Head of caudate nucleus (tissue), 42 donors: Measurements from ENCODE around the gene RYR3.
A peak's percentile ranks its signal among the peaks of the same experiment; 100 is the strongest.
"Not testable (repeated sequence)": the region's sequence is repeated elsewhere in the genome, so short reads cannot be mapped to it uniquely, and the experiment has no call there.

Source experiments
- DNase-seq, 42 donors: peaks; one replicate each; pipeline versions ENCODE4 v3.0.0 to v3.0.0-alpha.2; 2020 to 2021; ENCODE audit warnings: mixed read lengths in 7 of 42
- intact Hi-C: fragments of 100-400 bp; cut with DNase I; formaldehyde crosslinking; loops from one replicate; pipeline ENCODE4 v1.15.0; 2022

The RYR3 gene

DNA sequence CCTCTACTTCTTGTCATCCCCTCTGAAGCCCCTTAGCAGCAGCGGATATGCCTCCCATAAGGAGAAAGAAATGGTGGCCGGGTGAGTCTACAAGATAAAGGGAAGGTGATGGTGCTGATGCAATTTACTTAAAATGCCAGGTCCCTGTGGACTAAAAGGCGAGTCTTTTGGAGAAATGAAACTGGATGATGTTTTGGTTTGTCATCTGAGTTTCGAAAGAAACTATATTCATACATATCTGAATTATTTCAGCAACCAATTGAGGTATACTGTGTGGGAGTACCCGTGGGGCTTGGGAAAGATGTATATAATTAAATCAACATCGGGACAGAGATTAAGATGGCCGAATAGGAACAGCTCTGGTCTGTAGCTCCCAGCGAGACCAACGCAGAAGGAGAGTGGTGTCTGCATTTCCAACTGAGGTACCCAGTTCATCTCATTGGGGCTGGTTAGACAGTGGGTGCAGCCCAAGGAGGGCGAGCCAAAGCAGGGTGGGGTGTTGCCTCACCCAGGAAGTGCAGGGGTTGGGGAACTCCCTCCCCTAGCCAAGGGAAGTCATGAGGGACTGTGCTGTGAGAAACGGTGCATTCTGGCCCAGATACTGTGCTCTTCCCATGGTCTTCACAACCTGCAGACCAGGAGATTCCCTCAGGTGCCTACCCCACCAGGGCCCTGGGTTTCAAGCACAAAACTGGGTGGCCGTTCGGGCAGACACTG lies 446.9 kb downstream of the RYR3 start:
- peak in 1 of 42 donors; percentile 7 for DNase-seq
- intact Hi-C loops, result no loop called here

DNA sequence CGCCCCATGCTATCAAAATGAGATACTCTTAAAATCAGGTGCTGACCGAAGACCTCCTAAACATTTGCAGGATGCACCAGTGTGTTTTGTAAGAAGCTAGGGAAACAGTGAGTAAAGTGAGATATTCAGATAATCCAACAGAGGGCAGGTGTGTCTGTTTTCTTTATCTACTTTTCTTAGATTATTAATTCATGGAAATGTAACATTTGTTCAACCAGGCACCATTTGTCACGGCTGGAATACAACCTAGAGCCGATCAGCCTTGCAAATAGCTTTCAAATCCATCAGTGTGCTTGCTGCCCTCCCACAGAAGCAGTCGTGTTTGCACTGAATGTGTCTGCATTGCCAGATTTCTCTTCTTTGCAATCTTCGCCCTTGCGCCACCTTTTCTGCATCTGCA lies 455.6 kb downstream of the RYR3 start:
- peak in 12 of 42 donors; percentile 7 to 51 (median 20) for DNase-seq
- intact Hi-C loops, result no loop called here

DNA sequence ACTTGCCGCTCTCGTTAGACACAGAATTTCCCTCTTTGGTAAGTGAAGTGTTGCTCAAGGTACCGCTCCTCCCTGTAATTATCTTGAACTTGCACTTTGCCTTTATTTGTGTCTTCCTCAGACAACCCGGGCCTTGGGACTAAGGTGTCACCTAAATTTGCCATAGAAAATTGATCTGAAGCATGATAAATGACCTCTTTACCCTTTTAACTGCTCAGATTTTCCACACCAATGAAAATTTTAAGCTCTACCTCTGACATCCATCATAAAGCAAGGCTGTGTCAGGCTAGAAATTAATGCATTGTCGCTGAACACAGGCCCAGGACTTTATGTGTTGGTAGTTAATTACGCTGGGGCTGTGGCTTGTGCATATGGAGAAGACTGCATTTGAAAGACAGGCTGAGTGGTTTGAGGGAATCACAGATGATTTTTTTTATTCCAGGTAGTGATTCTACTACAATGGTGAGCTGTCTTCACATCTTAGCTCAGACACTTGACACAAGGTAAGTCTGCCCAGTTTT lies 458.0 kb downstream of the RYR3 start:
- no peak for DNase-seq
- intact Hi-C loops, result no loop called here

DNA sequence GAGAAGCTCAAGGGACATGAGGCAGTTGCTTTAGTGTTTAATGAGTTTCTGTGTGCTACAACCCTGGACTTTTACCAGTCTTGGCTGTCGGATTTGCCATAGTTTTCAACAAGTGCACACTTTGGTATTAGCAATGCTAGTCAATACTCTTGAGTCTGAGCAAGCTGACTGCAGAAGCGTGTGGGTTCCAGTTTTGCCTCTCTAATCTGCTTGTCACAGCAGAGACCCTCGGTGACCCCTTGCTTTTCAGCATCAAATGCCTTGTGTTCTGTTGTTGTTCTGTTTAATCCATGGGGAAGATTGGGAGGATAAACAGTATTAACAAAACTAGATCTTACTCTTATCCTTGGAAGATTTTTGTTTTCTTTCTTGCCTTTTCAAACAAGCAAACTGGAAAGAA lies 463.2 kb downstream of the RYR3 start:
- DNase-seq, result no peak
- intact Hi-C loops, result no loop called here

DNA sequence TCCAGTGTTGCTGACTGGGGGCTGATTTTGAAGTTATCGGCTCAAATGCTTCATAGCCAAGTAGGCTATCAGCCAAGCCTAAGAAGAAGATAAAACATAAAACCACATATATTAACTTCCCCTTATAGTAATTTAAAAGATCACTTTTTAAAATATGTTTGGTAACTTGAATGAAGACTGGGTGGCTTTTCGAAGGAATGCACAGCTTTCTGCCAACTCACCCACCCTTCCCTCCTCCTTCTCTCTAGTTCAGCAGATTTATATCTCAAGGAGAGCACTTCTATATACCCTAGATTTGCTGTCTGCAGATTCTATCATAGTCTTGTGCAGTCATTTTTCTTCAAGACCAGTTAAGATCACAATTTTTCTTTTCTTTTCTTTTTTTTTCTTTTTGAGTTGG lies 468.1 kb downstream of the RYR3 start:
- intact Hi-C loops, result no loop called here
- no peak for DNase-seq

DNA sequence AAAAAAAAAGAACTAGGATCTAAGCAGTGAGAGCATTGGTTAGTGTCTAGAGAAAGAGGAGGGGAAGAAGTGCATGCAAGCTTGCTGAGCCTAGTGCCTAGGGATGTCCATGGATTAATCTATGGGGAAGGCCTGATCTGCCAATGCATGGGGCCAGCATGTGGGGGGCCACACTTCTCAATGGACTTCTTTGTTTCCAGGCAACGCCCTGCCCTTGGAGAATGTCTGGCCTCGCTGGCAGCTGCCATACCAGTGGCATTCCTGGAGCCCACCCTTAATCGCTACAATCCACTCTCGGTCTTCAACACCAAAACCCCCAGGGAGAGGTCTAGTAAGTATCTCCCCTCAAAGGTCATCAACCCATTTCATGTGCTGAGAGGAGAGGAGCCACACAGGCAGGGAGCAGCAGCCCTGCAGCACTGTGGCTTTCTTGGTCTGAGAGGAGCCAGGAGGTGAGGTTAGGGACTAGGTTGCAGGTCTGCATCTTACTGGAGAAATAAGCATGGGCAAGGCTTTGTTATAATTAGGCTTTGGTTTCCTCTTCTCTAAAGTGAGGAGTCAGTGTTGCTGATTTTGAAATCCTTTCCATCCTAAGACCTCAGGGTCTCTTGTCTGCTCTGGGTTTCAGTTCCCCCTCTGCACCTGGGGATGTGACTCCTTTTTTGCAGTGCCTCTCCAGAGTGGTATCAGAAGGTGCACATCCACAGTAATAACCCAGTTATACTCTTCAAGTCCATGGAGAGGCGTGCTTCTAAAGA lies 469.4 kb downstream of the RYR3 start:
- intact Hi-C loops, result no loop called here
- DNase-seq, result no peak

DNA sequence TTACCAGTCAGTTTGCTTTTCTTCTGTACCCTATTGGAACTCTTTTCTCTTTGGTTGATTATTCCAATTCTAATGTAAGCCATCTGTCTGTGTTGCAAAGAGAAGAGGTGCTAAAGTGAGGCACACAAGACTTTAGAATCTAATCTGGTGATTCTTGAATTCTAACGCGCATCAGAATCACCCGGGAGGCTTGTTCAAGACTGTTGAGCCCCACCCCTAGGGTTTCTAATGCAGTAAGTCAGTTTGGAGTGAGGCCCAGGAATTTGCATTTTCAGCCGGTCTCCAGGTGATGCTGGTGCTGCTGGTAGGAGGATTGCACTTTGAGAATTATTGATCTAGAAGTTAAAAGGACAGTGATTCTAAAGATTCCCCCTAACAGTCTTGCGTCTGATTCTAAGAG lies 472.2 kb downstream of the RYR3 start:
- intact Hi-C loops, result no loop called here

DNA sequence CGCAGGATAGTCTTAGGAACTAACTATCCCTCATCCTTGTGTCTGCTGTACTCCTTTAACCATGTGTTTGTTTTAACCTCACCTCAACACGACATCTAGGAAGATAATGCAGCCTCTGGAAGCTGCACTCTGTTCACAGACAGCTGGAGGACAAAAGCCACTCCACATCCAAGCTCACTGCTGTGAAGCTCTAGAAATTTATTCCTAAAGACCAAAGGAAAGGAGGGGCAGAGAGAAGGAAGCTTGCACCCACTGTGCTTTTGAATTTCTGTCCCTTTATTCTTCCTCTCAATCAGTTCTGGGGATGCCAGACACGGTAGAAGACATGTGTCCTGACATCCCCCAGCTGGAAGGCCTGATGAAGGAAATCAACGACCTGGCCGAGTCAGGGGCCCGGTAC lies 474.6 kb downstream of the RYR3 start:
- no peak for DNase-seq
- intact Hi-C loops, result no loop called here

More for the DNA sequence above, 472.2 kb downstream of the RYR3 start:
- no peak for DNase-seq

DNA sequence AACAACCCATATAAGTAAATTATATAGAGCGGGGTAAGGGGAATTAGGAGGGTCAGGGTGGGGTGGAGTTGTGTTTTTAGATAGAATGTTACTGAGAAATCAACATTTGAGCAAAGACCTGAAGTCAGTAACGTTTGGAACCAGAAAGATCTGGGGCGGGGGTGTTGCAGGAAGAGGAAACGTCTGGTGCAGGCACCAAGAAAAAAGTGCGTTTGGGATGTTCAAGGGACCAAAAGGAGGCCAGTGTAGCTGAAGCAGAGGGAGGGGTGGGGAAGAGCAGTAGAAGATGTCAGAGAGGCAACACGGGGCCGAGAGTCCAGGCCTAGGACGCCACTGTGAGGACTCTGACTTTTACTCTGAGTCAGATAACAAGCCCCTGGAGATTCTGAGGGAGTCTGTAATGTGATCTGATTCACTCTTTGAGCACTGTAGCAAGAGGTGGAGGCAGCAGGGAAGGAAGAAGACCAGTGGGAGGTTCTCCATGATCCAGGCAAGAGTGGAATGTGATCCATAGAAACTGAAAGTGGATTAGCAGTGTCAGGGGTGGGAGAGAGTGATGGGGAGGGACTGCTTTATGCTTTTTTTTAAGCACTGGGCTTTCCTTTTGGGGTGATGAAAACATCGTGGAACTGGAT lies 478.3 kb downstream of the RYR3 start:
- peak in 5 of 42 donors; percentile 6 to 44 (median 20) for DNase-seq
- intact Hi-C loops, result no loop called here

DNA sequence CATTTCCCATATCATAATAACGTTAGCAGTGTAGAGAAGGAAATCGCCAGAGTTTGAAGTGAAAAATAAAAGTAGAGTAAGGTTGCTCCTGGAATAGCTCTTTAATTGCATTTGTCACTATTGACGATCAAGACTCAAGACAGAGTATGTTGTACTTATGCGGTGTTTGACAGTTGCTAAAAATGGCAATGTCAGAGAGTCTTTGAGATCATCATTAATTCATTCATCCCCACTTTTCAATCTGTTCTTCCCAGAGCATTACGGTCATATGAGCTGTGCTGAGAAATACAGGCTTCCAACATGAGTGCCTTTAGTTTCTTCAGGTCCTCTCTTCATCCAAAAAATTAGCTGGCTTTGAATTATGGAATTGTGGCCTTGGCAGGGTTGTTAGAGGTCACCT lies 483.7 kb downstream of the RYR3 start:
- intact Hi-C loops, result no loop called here
- DNase-seq, result peak in 4 of 42 donors; percentile 12 to 37 (median 16)

DNA sequence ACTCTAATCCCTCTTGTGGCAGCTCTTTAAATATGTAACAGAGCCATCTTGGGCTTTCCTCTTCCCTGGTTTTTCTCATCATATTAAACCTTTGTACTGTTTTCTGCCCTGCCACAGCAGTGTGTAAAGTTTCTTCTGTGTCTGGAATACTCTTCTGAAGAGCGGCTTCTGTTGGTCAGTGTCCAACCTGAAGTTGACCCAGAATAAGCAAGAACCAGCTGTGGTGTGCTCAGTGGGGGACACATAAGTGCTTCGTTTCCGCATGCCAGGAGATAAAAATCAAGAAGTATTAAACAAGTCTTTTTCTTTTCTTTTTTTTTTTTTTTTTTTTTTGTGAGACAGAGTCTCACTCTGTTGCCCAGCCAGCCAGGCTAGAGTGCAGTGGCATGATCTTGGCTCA lies 484.3 kb downstream of the RYR3 start:
- DNase-seq, result no peak

DNA sequence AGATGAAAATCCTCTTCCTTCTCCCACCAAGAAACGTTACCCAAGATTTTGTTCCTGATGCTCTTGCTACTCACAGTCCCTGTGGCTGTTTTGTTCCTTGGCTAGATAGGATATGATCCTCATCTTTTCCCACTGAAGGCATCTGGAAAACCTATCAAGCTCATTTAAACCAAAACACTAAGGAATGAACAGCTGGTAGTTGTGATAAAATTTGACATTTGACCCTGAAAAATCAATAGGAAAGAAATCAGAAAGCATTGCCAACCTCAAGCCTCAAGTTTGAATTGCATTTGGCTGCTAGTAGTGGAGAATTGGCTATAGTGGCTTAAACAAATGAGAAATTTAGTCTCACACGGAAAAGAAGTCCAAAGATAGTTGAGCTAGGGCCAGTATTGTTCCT lies 486.9 kb downstream of the RYR3 start:
- intact Hi-C loops, result no loop called here
- DNase-seq, result no peak

More for the DNA sequence above, 484.3 kb downstream of the RYR3 start:
- intact Hi-C loops, result no loop called here

DNA sequence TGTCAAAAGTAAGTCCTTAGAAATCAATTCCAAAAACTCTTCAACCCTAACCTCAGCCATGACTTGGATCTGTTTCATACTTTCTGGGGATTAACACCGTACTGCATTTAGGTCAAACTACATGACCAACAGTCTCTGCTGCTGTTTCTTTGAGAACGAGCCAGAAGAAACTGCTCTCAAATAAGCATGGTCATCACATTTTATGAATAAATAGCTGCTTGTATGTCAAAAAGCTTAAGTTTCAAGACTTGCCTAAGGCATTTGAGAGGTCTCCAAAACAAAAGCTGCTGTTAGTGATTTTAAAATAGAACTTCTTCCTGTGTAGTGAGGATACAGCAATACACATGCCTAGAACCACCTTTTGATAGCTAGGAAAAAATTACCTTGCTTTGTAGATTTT lies 491.2 kb downstream of the RYR3 start:
- intact Hi-C loops, result no loop called here
- no peak for DNase-seq

DNA sequence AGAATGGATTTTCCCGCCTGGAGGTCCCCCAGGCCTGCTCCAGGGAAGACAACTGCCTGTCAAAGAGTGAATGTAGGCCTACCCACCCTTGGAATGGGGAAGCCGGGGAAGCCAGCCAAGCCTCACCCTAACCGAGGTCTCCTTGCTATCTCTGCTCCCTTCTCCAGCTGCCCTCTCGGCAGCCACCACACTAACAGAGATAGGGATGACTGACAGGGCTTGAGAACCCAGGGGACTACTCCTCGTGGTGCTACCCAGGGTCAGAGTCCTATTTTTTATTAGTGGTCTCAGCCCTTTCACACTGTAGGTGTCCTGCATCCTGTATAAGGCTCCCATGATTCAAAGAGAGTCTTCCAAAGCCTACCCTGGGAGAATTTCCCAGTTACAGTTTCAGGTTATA lies 496.9 kb downstream of the RYR3 start:
- intact Hi-C loops, result no loop called here
- DNase-seq, result no peak

DNA sequence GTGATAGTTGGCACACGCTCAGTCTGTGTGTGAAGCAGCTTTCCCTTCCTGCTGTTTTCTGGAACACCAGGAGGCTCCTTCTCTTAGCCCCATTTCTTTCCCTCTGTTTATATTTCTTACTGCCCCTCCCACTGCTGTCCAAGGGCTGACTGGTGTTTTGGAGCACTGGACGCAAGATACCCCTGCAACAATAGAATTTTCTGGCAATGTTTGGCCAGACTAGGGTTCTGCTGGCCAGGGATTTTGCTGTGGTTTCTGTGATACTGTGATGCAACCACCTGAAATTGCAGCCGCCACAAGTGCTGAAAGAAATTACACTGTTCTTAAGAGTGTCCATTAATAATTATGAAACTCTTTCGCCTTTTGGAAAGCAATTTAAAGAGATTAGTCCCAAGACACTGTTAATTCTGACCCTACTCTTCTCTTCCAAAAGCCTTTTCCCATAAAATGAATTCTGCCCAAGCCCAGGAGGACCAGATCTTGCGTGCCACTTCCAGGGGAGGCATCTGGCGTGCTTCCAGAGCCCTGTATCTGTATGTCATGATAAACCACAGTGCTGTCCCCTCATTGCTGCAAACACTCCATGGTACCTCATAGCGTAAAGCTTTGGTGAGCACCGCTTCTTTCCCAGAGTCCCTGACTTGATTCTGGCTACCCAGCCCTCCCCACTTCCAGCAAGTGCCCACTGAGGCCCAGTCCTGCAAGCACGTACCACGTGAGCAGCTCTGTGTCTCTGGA lies 498.1 kb downstream of the RYR3 start:
- intact Hi-C loops, result no loop called here
- no peak for DNase-seq

DNA sequence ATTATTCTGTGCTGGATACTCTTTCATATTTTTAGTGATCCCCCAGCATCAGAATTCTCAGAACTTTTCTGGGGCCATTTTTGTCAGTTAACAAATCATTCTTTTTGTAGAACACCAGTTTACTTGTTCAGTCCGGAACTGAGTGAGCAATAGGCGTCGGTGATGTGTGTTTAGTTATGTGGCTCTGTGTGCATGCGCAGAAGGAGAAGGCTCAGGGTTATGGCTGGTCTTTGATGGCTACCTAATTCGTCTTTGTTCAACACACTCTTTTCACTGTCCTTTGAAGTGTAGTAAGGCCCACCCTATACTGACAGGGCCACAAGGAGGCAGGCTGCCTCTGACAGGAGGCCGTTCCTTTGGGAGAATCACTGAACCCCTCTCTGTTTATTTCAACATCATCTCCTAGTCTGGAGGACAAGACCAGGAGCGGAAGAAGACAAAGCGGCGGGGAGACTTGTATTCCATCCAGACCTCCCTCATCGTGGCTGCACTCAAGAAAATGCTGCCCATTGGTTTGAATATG lies 499.4 kb downstream of the RYR3 start:
- no peak for DNase-seq
- intact Hi-C loops, result no loop called here

DNA sequence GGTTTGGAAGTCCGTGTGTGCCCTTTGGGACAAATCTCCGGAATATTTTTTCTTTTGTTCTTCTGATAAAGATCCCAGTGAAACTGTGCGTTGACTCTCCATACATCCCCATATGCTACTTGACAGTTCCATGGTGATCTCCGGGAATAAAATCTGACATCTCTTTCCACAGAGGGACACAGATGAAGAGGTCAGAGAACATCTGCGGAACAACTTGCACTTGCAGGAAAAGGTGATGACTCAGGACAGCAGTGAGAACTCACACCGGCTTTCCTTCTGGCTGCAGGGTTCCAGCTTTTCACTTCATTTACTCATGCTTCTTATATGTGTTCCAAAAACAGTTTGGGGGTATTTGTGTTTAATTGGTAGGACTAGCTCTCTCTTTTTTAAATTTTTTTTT lies 500.0 kb downstream of the RYR3 start:
- intact Hi-C loops, result no loop called here
- DNase-seq, result no peak

DNA sequence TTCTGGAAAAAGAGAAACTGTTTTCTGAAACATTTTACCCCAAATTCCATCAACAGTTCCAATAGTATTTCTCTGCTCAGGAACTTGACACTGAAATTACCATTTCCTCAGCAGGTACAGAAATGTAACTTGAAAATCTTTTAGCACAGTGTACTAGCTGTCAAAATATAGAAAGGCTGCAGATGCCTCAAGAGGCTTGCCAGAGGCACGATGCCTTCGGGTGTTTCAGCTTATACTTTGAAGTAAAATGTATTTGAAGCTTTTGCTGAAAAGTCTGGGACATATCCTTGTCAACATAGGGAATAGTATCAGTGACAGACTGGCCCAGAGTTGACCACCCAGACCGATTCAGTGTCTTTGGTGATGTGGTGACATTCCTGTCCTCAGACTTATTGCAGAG lies 503.1 kb downstream of the RYR3 start:
- no peak for DNase-seq
- intact Hi-C loops, result no loop called here

DNA sequence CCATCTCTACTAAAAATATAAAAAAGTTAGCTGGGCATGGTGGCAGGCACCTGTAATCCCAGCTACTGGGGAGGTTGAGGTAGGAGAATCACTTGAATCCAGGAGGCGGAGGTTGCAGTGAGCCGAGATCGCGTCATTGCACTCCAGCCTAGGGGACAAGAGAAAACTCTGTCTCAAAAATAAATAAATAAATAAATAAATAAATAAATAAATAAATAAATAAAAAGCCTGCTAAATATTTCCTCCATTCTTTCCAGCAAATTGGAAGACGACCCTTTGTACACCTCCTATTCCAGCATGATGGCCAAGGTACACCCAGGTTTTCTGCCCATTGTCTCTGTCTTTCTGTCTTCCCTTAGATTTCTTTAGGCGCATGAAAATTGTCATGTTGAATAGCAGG lies 508.7 kb downstream of the RYR3 start:
- intact Hi-C loops, DNase-seq: not testable (repeated sequence)
